Ishikawa (cell line): ENCODE results near the gene STPG3.
A peak's percentile ranks its signal among the peaks of the same experiment; 100 is the strongest.

Experiments used
- CEBPB ChIP-seq: IDR thresholded peaks from 2 replicates; pipeline ENCODE4 v1.6.1; 2012
- CREB1 ChIP-seq: IDR thresholded peaks from 2 replicates; pipeline ENCODE4 v1.6.1; 2012; ENCODE audit warnings: low read depth
- EGR1 ChIP-seq: IDR thresholded peaks from 2 replicates; pipeline ENCODE4 v1.6.1; 2012
- EP300 ChIP-seq: IDR thresholded peaks from 2 replicates; pipeline ENCODE4 v1.6.1; 2012; ENCODE audit warnings: borderline replicate concordance
- FOXM1 ChIP-seq: IDR thresholded peaks from 2 replicates; pipeline ENCODE4 v1.6.1; 2012; ENCODE audit warnings: low read depth, borderline replicate concordance
- NFIC ChIP-seq: IDR thresholded peaks from 2 replicates; pipeline ENCODE4 v1.6.1; 2012
- RAD21 ChIP-seq: IDR thresholded peaks from 2 replicates; pipeline ENCODE4 v1.6.1; 2012; ENCODE audit warnings: low read depth
- TAF1 ChIP-seq: IDR thresholded peaks from 2 replicates; pipeline ENCODE4 v1.6.1; 2012; ENCODE audit warnings: low read depth, mild to moderate bottlenecking
- TCF12 ChIP-seq: IDR thresholded peaks from 2 replicates; pipeline ENCODE4 v1.6.1; 2012; ENCODE audit warnings: low read depth
- TEAD4 ChIP-seq: IDR thresholded peaks from 2 replicates; pipeline ENCODE4 v1.6.1; 2012
- YY1 ChIP-seq: IDR thresholded peaks from 2 replicates; pipeline ENCODE4 v1.6.1; 2012; ENCODE audit warnings: low read depth
- ZBTB7A ChIP-seq: IDR thresholded peaks from 2 replicates; pipeline ENCODE4 v1.6.1; 2012; ENCODE audit warnings: low read depth
- TF ChIP-seq, protein P1 (sequence below): IDR thresholded peaks from 2 replicates; pipeline ENCODE4 v1.6.1; 2012
- TF ChIP-seq, protein P2 (sequence below): IDR thresholded peaks from 2 replicates; pipeline ENCODE4 v1.6.1; 2012; ENCODE audit warnings: low read depth, mild to moderate bottlenecking
- TF ChIP-seq, protein P3 (sequence below): IDR thresholded peaks from 2 replicates; pipeline ENCODE4 v1.6.1; 2012

STPG3 gene

DNA sequence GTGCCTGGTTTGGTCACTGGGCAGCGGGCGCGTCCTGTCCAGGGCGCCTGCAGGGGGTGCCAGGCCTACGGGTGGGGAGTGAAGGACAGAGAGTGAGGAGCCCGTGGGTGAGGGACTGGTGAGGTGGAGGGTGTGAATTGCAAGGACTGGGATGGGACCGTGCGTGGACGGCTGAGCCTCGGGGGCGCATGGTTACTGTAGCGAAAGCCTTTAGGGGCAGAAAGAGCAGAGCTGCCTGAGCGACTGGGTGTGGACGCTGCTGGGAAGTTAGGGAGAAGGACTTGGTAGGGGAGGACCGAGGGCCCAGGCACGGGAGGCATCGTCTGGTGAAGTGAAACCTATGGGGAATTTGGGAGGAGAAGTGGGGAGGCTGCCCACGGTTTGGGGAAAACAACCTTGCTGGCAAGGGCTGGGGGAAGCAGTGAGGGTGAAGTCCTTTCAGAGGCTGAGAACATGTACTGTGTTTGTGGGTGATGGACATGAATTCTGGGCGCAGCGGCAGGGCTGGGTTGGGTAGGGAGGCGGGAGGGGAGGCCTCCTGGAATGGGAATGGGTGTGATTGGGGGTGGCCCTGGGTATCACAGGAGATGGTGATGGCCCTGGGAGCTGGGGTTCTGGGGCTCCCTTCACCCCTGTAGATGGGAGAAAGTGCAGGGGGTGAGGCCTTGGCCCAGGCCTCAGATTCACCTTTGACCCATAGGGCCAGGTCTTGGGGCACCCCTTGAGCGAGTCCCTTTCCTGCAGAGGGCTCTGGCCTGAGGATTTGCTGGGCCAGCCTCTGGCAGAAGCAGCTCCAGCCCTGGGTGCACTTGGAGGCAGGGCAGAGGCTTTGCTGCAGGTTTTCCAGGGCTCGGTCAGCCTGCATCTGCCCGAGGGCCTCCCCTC, 24.7 kb downstream of the STPG3 start:
- TF ChIP-seq TEAD4 (no peak), NFIC (no peak), TCF12 (no peak), ZBTB7A (no peak), EGR1 (no peak)
- TF ChIP-seq, protein P1, sequence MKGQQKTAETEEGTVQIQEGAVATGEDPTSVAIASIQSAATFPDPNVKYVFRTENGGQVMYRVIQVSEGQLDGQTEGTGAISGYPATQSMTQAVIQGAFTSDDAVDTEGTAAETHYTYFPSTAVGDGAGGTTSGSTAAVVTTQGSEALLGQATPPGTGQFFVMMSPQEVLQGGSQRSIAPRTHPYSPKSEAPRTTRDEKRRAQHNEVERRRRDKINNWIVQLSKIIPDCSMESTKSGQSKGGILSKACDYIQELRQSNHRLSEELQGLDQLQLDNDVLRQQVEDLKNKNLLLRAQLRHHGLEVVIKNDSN = no peak

DNA sequence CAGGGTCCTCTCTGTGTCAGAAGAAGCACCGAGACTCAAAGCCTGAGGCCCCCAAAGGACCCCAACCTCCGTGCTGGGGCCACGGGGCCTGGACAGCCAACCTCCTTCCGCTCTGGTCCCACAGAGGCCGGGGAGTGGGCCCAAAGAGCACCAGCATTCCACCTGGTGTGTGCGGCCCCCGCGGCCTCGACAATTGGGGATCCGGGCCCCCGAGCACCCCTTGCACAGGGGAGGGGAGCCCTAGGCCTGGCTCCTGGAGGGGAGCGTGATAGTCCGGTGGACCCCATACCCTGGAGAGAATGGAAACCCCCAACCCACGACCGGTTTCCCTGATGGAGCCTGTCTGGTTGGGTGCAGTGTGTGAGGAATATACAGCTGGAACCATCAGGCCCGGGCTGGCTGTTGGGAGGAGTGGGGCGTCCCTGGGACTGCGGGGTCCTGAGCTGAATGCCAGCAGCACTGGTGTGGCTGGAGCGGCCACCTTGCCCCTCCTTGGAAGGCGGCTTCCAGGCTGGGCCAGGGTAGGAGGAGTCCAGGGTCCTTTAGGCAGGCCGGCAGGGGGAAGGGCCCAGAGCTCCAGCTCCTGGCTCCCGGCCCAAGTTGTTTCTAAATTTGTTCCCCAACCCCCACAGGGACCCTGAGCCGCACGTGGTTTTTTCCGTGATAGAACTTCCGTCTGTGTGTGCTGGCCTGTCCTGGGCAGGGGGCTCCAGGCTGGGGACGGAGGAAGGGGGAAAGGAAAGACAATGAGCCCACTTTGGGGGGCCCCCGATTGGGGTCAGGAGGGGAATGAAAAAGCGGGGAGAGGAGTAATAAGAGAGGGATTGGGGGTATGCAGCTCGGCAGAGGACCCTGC, 25.6 kb downstream of the STPG3 start:
- TF ChIP-seq, protein P2, sequence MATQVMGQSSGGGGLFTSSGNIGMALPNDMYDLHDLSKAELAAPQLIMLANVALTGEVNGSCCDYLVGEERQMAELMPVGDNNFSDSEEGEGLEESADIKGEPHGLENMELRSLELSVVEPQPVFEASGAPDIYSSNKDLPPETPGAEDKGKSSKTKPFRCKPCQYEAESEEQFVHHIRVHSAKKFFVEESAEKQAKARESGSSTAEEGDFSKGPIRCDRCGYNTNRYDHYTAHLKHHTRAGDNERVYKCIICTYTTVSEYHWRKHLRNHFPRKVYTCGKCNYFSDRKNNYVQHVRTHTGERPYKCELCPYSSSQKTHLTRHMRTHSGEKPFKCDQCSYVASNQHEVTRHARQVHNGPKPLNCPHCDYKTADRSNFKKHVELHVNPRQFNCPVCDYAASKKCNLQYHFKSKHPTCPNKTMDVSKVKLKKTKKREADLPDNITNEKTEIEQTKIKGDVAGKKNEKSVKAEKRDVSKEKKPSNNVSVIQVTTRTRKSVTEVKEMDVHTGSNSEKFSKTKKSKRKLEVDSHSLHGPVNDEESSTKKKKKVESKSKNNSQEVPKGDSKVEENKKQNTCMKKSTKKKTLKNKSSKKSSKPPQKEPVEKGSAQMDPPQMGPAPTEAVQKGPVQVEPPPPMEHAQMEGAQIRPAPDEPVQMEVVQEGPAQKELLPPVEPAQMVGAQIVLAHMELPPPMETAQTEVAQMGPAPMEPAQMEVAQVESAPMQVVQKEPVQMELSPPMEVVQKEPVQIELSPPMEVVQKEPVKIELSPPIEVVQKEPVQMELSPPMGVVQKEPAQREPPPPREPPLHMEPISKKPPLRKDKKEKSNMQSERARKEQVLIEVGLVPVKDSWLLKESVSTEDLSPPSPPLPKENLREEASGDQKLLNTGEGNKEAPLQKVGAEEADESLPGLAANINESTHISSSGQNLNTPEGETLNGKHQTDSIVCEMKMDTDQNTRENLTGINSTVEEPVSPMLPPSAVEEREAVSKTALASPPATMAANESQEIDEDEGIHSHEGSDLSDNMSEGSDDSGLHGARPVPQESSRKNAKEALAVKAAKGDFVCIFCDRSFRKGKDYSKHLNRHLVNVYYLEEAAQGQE = no peak
- no peak for TF ChIP-seq TAF1
- TF ChIP-seq CREB1 = no peak
- peak; percentile 57 for TF ChIP-seq NFIC
- no peak for TF ChIP-seq YY1
- no peak for TF ChIP-seq EGR1
- TF ChIP-seq CEBPB = no peak
- no peak for TF ChIP-seq TEAD4
- TF ChIP-seq RAD21 = no peak
- TF ChIP-seq, protein P3, sequence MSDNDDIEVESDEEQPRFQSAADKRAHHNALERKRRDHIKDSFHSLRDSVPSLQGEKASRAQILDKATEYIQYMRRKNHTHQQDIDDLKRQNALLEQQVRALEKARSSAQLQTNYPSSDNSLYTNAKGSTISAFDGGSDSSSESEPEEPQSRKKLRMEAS = peak; percentile 58
- no peak for TF ChIP-seq FOXM1
- no peak for TF ChIP-seq ZBTB7A
- no peak; the same call in 1 of the 2 replicates for TF ChIP-seq EP300
- TF ChIP-seq TCF12 = 0 out of 2 replicates have a peak, but pooled peaks have one; percentile 17
- TF ChIP-seq, protein P1 = peak; percentile 34; the same call in 1 of the 2 replicates

DNA sequence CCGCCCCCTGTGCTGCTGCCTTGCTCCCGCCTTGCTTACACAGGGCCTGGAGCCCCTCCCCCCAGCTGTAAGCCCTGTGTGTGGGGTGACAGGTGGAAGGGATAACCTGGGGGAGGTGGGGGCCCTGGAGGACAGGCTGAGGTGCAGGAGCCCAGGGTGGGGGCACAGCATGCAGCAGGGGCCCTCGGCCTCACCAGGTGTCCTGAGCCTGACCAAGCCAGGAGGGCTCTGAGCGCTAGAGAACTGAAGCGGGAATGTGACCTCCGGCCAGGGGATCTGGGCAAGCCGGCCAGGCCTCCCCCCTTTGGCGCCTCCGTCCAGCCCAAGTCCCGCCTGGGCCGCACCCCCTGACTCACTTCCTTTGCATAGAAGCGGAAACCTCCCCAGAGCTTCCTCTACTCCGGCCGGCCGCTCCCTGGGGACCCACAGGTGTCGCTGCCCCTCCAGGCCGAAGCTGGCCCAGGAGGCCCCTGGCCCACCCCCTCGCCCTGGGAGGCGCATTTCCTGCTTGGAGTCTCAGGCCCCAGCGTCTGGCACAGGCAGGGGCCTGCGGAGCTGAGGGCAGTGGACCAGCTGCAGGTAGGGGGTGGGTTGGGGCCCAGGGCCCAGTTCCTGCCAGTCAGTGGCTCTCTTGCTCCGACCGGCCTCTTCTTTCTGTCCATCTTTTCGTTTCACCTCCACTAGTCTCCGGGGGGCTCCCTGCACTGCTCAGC, 26.4 kb downstream of the STPG3 start, which contains the start of gene TOR4A:
Gene TOR4A (plus strand): TSS at position 398 of the 713 bp plus-strand sequence. CDS start 964 bp downstream, outside the sequence.
- TF ChIP-seq CREB1 (no peak), EP300 (0 out of 2 replicates have a peak, but pooled peaks have one; percentile 17), ZBTB7A (0 out of 2 replicates have a peak, but pooled peaks have one; percentile 25)

DNA sequence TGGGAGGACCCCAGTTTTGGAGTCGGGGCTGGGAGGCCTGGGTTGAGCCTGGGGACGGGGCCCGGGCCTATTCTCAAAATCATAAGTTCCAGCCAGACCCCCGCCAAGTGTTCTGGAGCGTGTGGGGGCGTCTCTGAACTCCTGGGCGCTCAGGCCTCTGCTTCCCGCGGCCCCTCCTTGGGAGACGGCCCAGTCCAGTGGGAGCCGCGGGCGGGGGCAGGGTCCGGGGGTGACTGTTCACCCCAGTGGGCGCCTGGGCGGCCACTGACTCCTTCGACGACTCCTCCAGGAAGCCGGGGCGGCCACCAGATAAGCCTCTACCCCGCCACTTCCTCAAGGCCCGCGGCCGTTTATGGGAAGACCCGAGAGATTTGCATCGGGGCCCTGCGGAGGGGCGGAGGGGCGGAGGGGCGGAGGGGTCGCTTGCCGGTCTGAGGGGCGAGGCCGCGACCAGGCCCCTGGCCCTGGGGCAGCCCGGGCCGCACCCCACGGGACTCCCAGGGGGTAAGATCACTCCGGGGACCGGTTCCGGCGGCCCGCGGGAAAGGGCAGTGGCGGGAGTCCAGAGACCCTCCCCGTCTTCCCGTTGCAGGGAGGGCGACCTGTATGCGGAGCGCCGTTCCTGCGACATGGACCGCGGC, 27.1 kb downstream of the STPG3 start:
- TF ChIP-seq TAF1 (no peak), CREB1 (no peak), EP300 (no peak), TEAD4 (no peak), YY1 (no peak), EGR1 (no peak), RAD21 (no peak), ZBTB7A (no peak), CEBPB (no peak), NFIC (no peak), FOXM1 (no peak), TCF12 (no peak)
- TF ChIP-seq, protein P1 = no peak
- TF ChIP-seq, protein P2 = no peak
- TF ChIP-seq, protein P3 = no peak
